Cardiac fibroblast (primary cell): ENCODE measurements around the gene GGTA1.
"Not testable (repeated sequence)": the region's sequence is repeated elsewhere in the genome, so short reads cannot be mapped to it uniquely, and the experiment has no call there.

Experiments used
- DNase-seq, 2 donors: peaks; one replicate each; pipeline versions ENCODE4 v3.0.0 to v3.0.0-alpha.2; 2010; ENCODE audit warnings: low read depth in 2 of 2
- H3K4me3 ChIP-seq, 2 donors: replicated peaks in 1 of 2; 1 replicate in 1 of 2; 2 replicates in 1 of 2; pipeline ENCODE4 v1.5.1; 2011; ENCODE audit warnings: low read depth in 2 of 2, low read length in 2 of 2, mild to moderate bottlenecking in 2 of 2, moderate library complexity in 1 of 2
- CTCF ChIP-seq: IDR thresholded peaks from one replicate; pipeline ENCODE4 v1.5.1; 2011; ENCODE audit warnings: low read depth, mild to moderate bottlenecking, low read length, inconsistent platforms

GGTA1 gene

GRCh38 chr9:121518634-121519033 is 19.0 kb upstream of the GGTA1 start:
- DNase-seq = no peak
- TF ChIP-seq CTCF = no peak
- no peak overlapping the region for H3K4me3 ChIP-seq

DNA sequence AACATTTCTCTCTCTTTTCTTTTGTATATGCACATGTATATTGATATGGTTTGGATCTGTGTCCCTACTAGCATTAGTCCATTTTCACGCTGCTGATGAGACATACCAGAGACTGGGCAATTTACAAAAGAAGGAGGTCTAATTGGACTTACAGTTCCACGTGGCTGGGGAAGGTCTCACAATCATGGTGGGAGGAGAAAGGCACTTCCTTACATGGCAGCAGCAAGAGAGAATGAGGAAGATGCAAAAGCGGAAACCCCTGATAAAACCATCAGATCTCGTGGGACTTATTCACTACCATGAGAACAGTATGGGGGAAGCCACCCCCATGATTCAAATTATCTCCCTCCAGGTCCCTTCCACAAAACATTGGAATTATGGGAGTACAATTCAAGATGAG is 13.5 kb upstream of the GGTA1 start:
- H3K4me3 ChIP-seq, DNase-seq: not testable (repeated sequence)

GRCh38 chr9:121510766-121511550 is 11.3 kb upstream of the GGTA1 start:
- DNase-seq = peak in 1 of 2 donors; percentile 30
- TF ChIP-seq CTCF = no peak
- H3K4me3 ChIP-seq = no peak overlapping the region

DNA sequence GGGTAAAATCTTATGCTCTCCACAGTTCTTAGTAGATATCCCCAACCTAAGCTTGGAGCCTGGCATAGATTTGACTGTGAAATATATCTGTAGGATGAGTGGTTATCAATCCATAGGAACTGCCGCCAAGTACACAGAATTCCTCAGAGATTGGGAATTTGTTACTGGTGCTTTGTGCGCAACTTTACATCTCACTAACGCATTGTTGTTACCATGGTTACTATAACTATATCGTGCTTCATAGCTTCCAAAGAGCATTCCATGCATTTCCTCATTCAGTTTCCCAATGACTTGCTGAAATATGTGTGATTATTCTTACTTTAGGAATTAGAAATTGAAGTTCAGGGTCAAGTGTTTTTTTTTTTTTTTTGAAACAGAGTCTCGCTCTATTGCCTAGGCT is 9.5 kb upstream of the GGTA1 start:
- H3K4me3 ChIP-seq = no peak overlapping the region
- no peak for TF ChIP-seq CTCF
- DNase-seq = peak; percentile 19 to 75

GRCh38 chr9:121508415-121508814 is 8.8 kb upstream of the GGTA1 start:
- no peak for DNase-seq
- TF ChIP-seq CTCF = no peak
- H3K4me3 ChIP-seq = no peak overlapping the region

- DNase-seq = no peak
- no peak for TF ChIP-seq CTCF
- H3K4me3 ChIP-seq = no peak overlapping the region
These were observed 6.5 kb upstream of the GGTA1 start for GRCh38 chr9:121505903-121506735.

- no peak for TF ChIP-seq CTCF
- DNase-seq = no peak
- no peak overlapping the region for H3K4me3 ChIP-seq
These were observed 3.8 kb upstream of the GGTA1 start for GRCh38 chr9:121503444-121503843.
